Trophoblast cell (in vitro differentiated cells and primary cell): ENCODE results near the gene ZNF516.

Source experiments
- DNase-seq, 2 donors: peaks; one replicate each; pipeline ENCODE4 v3.0.0-alpha.2; 2016
- H2AFZ ChIP-seq: 2 replicates; pipeline ENCODE4 v1.6.1; 2013; ENCODE audit warnings: low read length, moderate library complexity, mild to moderate bottlenecking; ENCODE audit not compliant: insufficient read depth, poor library complexity
- H2AK5ac ChIP-seq: 2 replicates; pipeline ENCODE4 v1.6.1; 2013; ENCODE audit warnings: mild to moderate bottlenecking, low read length
- H2BK120ac ChIP-seq: 2 replicates; pipeline ENCODE4 v1.6.1; 2013; ENCODE audit warnings: low read length, mild to moderate bottlenecking, moderate library complexity; ENCODE audit not compliant: insufficient read depth, poor library complexity
- H2BK12ac ChIP-seq: 2 replicates; pipeline ENCODE4 v1.6.1; 2013; ENCODE audit warnings: mild to moderate bottlenecking, low read length, moderate library complexity
- H2BK5ac ChIP-seq: 2 replicates; pipeline ENCODE4 v1.6.1; 2013; ENCODE audit warnings: low read length, low read depth, moderate library complexity, mild to moderate bottlenecking; ENCODE audit not compliant: poor library complexity
- H3K14ac ChIP-seq: 2 replicates; pipeline ENCODE4 v1.6.1; 2013; ENCODE audit warnings: mild to moderate bottlenecking, low read length
- H3K18ac ChIP-seq: 2 replicates; pipeline ENCODE4 v1.6.1; 2013; ENCODE audit warnings: mild to moderate bottlenecking, low read length
- H3K23ac ChIP-seq: 2 replicates; pipeline ENCODE4 v1.6.1; 2013; ENCODE audit warnings: low read length
- H3K27ac ChIP-seq: 2 replicates; pipeline ENCODE4 v1.5.1; 2013; ENCODE audit warnings: low read depth, mild to moderate bottlenecking, inconsistent platforms, low read length, moderate library complexity
- H3K27me3 ChIP-seq: 2 replicates; pipeline ENCODE4 v1.6.1; 2013; ENCODE audit warnings: inconsistent platforms, mild to moderate bottlenecking, low read length, moderate library complexity; ENCODE audit not compliant: insufficient read depth
- H3K36me3 ChIP-seq, 2 experiments: 1 replicate in 1 of 2; 2 replicates in 1 of 2; pipeline ENCODE4 v1.6.1; 2013; ENCODE audit warnings: low read length in 2 of 2, mild to moderate bottlenecking in 2 of 2, moderate library complexity in 1 of 2; ENCODE audit not compliant: insufficient read depth in 2 of 2, control insufficient read depth in 1 of 2
- H3K4ac ChIP-seq: 2 replicates; pipeline ENCODE4 v1.6.1; 2013; ENCODE audit warnings: low read depth, mild to moderate bottlenecking, low read length, moderate library complexity
- H3K4me1 ChIP-seq, 2 experiments: 1 replicate in 1 of 2; 2 replicates in 1 of 2; pipeline ENCODE4 v1.6.1; 2013; ENCODE audit warnings: low read length in 2 of 2, mild to moderate bottlenecking in 2 of 2, moderate library complexity in 1 of 2; ENCODE audit not compliant: insufficient read depth in 2 of 2, control insufficient read depth in 1 of 2
- H3K4me2 ChIP-seq: 2 replicates; pipeline ENCODE4 v1.6.1; 2013; ENCODE audit warnings: inconsistent platforms, mild to moderate bottlenecking, low read length, moderate library complexity
- H3K4me3 ChIP-seq: 2 replicates; pipeline ENCODE4 v1.5.1; 2013; ENCODE audit warnings: mild to moderate bottlenecking, low read depth, low read length, inconsistent platforms
- H3K79me1 ChIP-seq: one replicate; pipeline ENCODE4 v1.6.1; 2013; ENCODE audit warnings: low read length
- H3K79me2 ChIP-seq: 2 replicates; pipeline ENCODE4 v1.6.1; 2013; ENCODE audit warnings: low read length, mild to moderate bottlenecking; ENCODE audit not compliant: control insufficient read depth, insufficient read depth, poor library complexity
- H3K9ac ChIP-seq: 2 replicates; pipeline ENCODE4 v1.6.1; 2013; ENCODE audit warnings: mild to moderate bottlenecking, low read length
- H3K9me3 ChIP-seq: 2 replicates; pipeline ENCODE4 v1.6.1; 2013; ENCODE audit warnings: low read depth, mild to moderate bottlenecking, control low read depth, inconsistent platforms, low read length; ENCODE audit not compliant: insufficient read depth
- H4K12ac ChIP-seq: 2 replicates; pipeline ENCODE4 v1.6.1; 2013; ENCODE audit warnings: low read depth, mild to moderate bottlenecking, low read length, moderate library complexity
- H4K8ac ChIP-seq: 2 replicates; pipeline ENCODE4 v1.6.1; 2013; ENCODE audit warnings: low read depth, mild to moderate bottlenecking, low read length, moderate library complexity
- H4K91ac ChIP-seq: one replicate; pipeline ENCODE4 v1.6.1; 2013; ENCODE audit warnings: low read depth, mild to moderate bottlenecking, low read length, moderate library complexity
- WGBS: extraction: QIAGEN DNeasy Blood & Tissue Kit; methylation state at CpG from one replicate; pipeline ENCODE4 v1.1.7; 2013; ENCODE audit warnings: missing lambda C conversion rate; ENCODE audit not compliant: insufficient read length, insufficient coverage; ENCODE audit errors: extremely low coverage; 5-methylcytosine and 5-hydroxymethylcytosine counted together

Gene ZNF516

GRCh38 chr18:76455003-76455676 is 39.9 kb downstream of the ZNF516 start:
- Histone ChIP-seq H4K12ac (no peak overlapping the region), H3K4me1 (peaks cover 10 to 13% of the 10 kb centered on the region in 2 experiments), H3K4me2 (no peak overlapping the region), H3K18ac (no peak overlapping the region), H3K79me1 (peaks cover 3% of the 10 kb centered on the region), H2AK5ac (no peak overlapping the region), H2BK120ac (no peak overlapping the region), H3K79me2 (no peaks in the 10 kb centered on the region), H3K9ac (no peak overlapping the region), H3K27ac (no peak overlapping the region), H2BK5ac (no peak overlapping the region), H3K27me3 (peaks cover 2% of the 10 kb centered on the region), H3K36me3 (peaks cover 5% of the 10 kb centered on the region in 2 experiments), H2BK12ac (no peak overlapping the region), H3K4me3 (no peak overlapping the region), H4K8ac (no peak overlapping the region), H3K9me3 (peaks cover 4% of the 10 kb centered on the region), H4K91ac (no peak overlapping the region), H2AFZ (no peak overlapping the region), H3K14ac (no peak overlapping the region), H3K4ac (no peak overlapping the region), H3K23ac (no peak overlapping the region)
- no peak for DNase-seq
- WGBS = no CpG with 5 or more reads among the region's 8 CpGs

- Histone ChIP-seq H4K91ac (no peak overlapping the region), H3K14ac (no peak overlapping the region), H2BK12ac (no peak overlapping the region), H4K12ac (no peak overlapping the region), H3K4me1 (peaks cover 7 to 10% of the 10 kb centered on the region in 2 experiments), H3K36me3 (peaks cover 4 to 5% of the 10 kb centered on the region in 2 experiments), H2AK5ac (no peak overlapping the region), H2BK120ac (no peak overlapping the region), H2AFZ (no peak overlapping the region), H3K4ac (no peak overlapping the region), H3K9ac (no peak overlapping the region), H4K8ac (no peak overlapping the region), H3K23ac (no peak overlapping the region), H2BK5ac (no peak overlapping the region), H3K9me3 (peaks cover 4% of the 10 kb centered on the region), H3K18ac (no peak overlapping the region), H3K79me1 (peaks cover 3% of the 10 kb centered on the region), H3K79me2 (no peaks in the 10 kb centered on the region), H3K27me3 (peaks cover 2% of the 10 kb centered on the region), H3K4me2 (no peak overlapping the region), H3K27ac (no peak overlapping the region), H3K4me3 (no peak overlapping the region)
- WGBS = no CpG with 5 or more reads among the region's 1 CpG
- no peak for DNase-seq
Measured at GRCh38 chr18:76454418-76454817, 40.6 kb downstream of the ZNF516 start.

- no CpG with 5 or more reads among the region's 5 CpGs for WGBS
- Histone ChIP-seq H3K4me3 (no peak overlapping the region), H4K91ac (no peak overlapping the region), H3K36me3 (peaks cover 2 to 5% of the 10 kb centered on the region in 2 experiments), H3K4me2 (no peak overlapping the region), H3K14ac (no peak overlapping the region), H2AK5ac (no peak overlapping the region), H3K18ac (no peak overlapping the region), H3K4me1 (peaks cover 7 to 10% of the 10 kb centered on the region in 2 experiments), H3K4ac (no peak overlapping the region), H2AFZ (no peak overlapping the region), H4K8ac (no peak overlapping the region), H3K9ac (no peak overlapping the region), H3K27ac (no peak overlapping the region), H4K12ac (no peak overlapping the region), H2BK5ac (no peak overlapping the region), H3K79me1 (peaks cover 3% of the 10 kb centered on the region), H3K27me3 (peaks cover 2% of the 10 kb centered on the region), H3K9me3 (peaks cover 4% of the 10 kb centered on the region), H2BK120ac (no peak overlapping the region), H3K79me2 (no peaks in the 10 kb centered on the region), H3K23ac (no peak overlapping the region), H2BK12ac (no peak overlapping the region)
- DNase-seq = no peak
Measured at GRCh38 chr18:76453932-76454331, 41.1 kb downstream of the ZNF516 start.

- H3K9ac ChIP-seq = no peak overlapping the region
- no peak overlapping the region for H3K4ac ChIP-seq
- H3K9me3 ChIP-seq = no peaks in the 10 kb centered on the region
- peaks cover 3% of the 10 kb centered on the region for H3K79me1 ChIP-seq
- no peak overlapping the region for H3K27ac ChIP-seq
- no peak overlapping the region for H4K8ac ChIP-seq
- no peaks in the 10 kb centered on the region for H3K36me3 ChIP-seq
- no peak overlapping the region for H2BK12ac ChIP-seq
- H3K4me1 ChIP-seq = peaks cover 7 to 10% of the 10 kb centered on the region in 2 experiments
- no peak overlapping the region for H2AK5ac ChIP-seq
- H3K4me3 ChIP-seq = no peak overlapping the region
- no peak overlapping the region for H3K23ac ChIP-seq
- no peak overlapping the region for H3K18ac ChIP-seq
- WGBS = no CpG with 5 or more reads among the region's 7 CpGs
- no peak for DNase-seq
- H4K12ac ChIP-seq = no peak overlapping the region
- H4K91ac ChIP-seq = no peak overlapping the region
- no peak overlapping the region for H3K14ac ChIP-seq
- no peak overlapping the region for H3K4me2 ChIP-seq
- H2BK5ac ChIP-seq = no peak overlapping the region
- no peaks in the 10 kb centered on the region for H3K79me2 ChIP-seq
- H2AFZ ChIP-seq = no peak overlapping the region
- peaks cover 2% of the 10 kb centered on the region for H3K27me3 ChIP-seq
- H2BK120ac ChIP-seq = no peak overlapping the region
Measured at GRCh38 chr18:76453057-76453561, 41.9 kb downstream of the ZNF516 start.
